MM.1S (cell line): ENCODE data around the gene AGAP1.

ENCODE experiments used
- DNase-seq: peaks from one replicate; pipeline ENCODE4 v3.0.0-alpha.2; 2015
- H2AFZ ChIP-seq: fragments of 300-600 bp; sonication (generic); 2 replicates; pipeline ENCODE4 v1.6.0; 2016; ENCODE audit warnings: antibody characterized with exemption, low read length
- H3F3A ChIP-seq: fragments of 300-600 bp; sonication (generic); 2 replicates; pipeline ENCODE4 v1.6.1; 2016; ENCODE audit warnings: mild to moderate bottlenecking, antibody characterized with exemption, low read length, moderate library complexity, mixed read lengths; ENCODE audit not compliant: insufficient read depth
- H3K27ac ChIP-seq: fragments of 300-600 bp; sonication (generic); 2 replicates; pipeline ENCODE4 v1.5.1; 2016; ENCODE audit warnings: mild to moderate bottlenecking, low read length
- H3K27me3 ChIP-seq: fragments of 300-600 bp; sonication (generic); replicated peaks from 2 replicates; pipeline ENCODE4 v1.6.0; 2016; ENCODE audit warnings: low read length; ENCODE audit not compliant: insufficient read depth
- H3K36me3 ChIP-seq: fragments of 300-600 bp; sonication (generic); replicated peaks from 2 replicates; pipeline ENCODE4 v1.6.1; 2016; ENCODE audit warnings: mild to moderate bottlenecking, low read length, mixed read lengths; ENCODE audit not compliant: insufficient read depth
- H3K4me1 ChIP-seq: fragments of 300-600 bp; sonication (generic); 2 replicates; pipeline ENCODE4 v1.6.1; 2016; ENCODE audit warnings: low read length, mixed read lengths
- H3K4me2 ChIP-seq: fragments of 300-600 bp; sonication (generic); 2 replicates; pipeline ENCODE4 v1.6.0; 2016; ENCODE audit warnings: low read depth, low read length
- H3K4me3 ChIP-seq: fragments of 300-600 bp; sonication (generic); 2 replicates; pipeline ENCODE4 v1.5.1; 2016; ENCODE audit warnings: low read length, mixed read lengths
- H3K79me2 ChIP-seq: fragments of 300-600 bp; sonication (generic); 2 replicates; pipeline ENCODE4 v1.6.1; 2016; ENCODE audit warnings: mixed run types, low read length, mixed read lengths
- H3K9ac ChIP-seq: fragments of 300-600 bp; sonication (generic); 2 replicates; pipeline ENCODE4 v1.6.1; 2016; ENCODE audit warnings: low read length, mixed read lengths
- H3K9me2 ChIP-seq: fragments of 300-600 bp; sonication (generic); replicated peaks from 2 replicates; pipeline ENCODE4 v1.6.1; 2016; ENCODE audit warnings: mild to moderate bottlenecking, low read length, mixed read lengths; ENCODE audit not compliant: insufficient read depth
- H3K9me3 ChIP-seq: fragments of 300-600 bp; sonication (generic); replicated peaks from 2 replicates; pipeline ENCODE4 v1.6.1; 2016; ENCODE audit warnings: mild to moderate bottlenecking, low read length, mixed read lengths; ENCODE audit not compliant: insufficient read depth
- H4K20me1 ChIP-seq: fragments of 300-600 bp; sonication (generic); 2 replicates; pipeline ENCODE4 v1.6.1; 2016; ENCODE audit warnings: mild to moderate bottlenecking, low read length, moderate library complexity, mixed read lengths; ENCODE audit not compliant: insufficient read depth
- CTCF ChIP-seq: fragments of 300-600 bp; sonication (generic); IDR thresholded peaks from 2 replicates; pipeline ENCODE4 v1.5.1; 2016; ENCODE audit warnings: antibody characterized with exemption, low read length, mixed read lengths
- EZH2 ChIP-seq: fragments of 300-600 bp; sonication (generic); optimal IDR thresholded peaks from 2 replicates; pipeline ENCODE3; 2017; ENCODE audit warnings: low read depth, mild to moderate bottlenecking, antibody characterized with exemption, low read length, mixed read lengths
- EZH2phosphoT487 ChIP-seq: fragments of 300-600 bp; sonication (generic); IDR thresholded peaks from 2 replicates; pipeline ENCODE4 v1.6.1; 2018; ENCODE audit warnings: antibody characterized with exemption, low read length

AGAP1 gene

GRCh38 chr2:235532307-235532706 lies 38.5 kb downstream of the AGAP1 start:
- Histone ChIP-seq H3K4me2 (no peak overlapping the region), H3K79me2 (peaks cover 95% of the 10 kb centered on the region), H4K20me1 (0 out of 2 replicates have a peak, but pooled peaks cover 4% of the 10 kb centered on the region), H3K36me3 (no peaks in the 10 kb centered on the region), H3K9me3 (no peaks in the 10 kb centered on the region), H3K4me1 (no peaks in the 10 kb centered on the region), H3K27ac (no peak overlapping the region), H3K27me3 (no peaks in the 10 kb centered on the region), H3K4me3 (no peak overlapping the region), H3K9ac (no peak overlapping the region), H2AFZ (no peak overlapping the region), H3F3A (no peaks in the 10 kb centered on the region), H3K9me2 (no peaks in the 10 kb centered on the region)
- DNase-seq, result no peak
- TF ChIP-seq CTCF, result no peak
- TF ChIP-seq EZH2phosphoT487, result no peak
- TF ChIP-seq EZH2, result no peak

DNA sequence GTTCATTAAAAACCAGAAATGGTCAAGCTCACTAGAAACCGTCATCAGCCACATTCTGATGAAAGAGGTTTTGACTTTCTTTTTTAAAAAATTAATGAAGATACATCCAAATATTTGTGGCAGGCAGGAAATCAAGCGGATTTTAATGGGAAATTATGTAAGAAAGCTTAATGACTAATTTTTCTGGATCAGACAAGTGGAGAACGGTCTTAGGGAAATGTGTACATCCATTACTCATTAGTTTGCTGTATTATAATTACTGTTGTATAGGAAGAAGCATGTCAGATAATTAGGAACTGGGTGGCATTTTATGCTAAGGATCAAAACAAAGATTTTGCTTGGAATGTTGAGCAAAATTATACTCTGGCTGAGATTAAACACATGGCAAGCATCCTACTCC lies 39.4 kb downstream of the AGAP1 start:
- no peak for TF ChIP-seq EZH2phosphoT487
- no peak for TF ChIP-seq EZH2
- no peak for TF ChIP-seq CTCF
- Histone ChIP-seq H3K9me3 (no peaks in the 10 kb centered on the region), H3K9ac (no peak overlapping the region), H4K20me1 (0 out of 2 replicates have a peak, but pooled peaks cover 4% of the 10 kb centered on the region), H2AFZ (no peak overlapping the region), H3K4me2 (no peak overlapping the region), H3K36me3 (no peaks in the 10 kb centered on the region), H3K27ac (no peak overlapping the region), H3K9me2 (no peaks in the 10 kb centered on the region), H3K27me3 (no peaks in the 10 kb centered on the region), H3K4me1 (no peaks in the 10 kb centered on the region), H3F3A (no peaks in the 10 kb centered on the region), H3K4me3 (no peak overlapping the region), H3K79me2 (peaks cover 96% of the 10 kb centered on the region)
- no peak for DNase-seq

DNA sequence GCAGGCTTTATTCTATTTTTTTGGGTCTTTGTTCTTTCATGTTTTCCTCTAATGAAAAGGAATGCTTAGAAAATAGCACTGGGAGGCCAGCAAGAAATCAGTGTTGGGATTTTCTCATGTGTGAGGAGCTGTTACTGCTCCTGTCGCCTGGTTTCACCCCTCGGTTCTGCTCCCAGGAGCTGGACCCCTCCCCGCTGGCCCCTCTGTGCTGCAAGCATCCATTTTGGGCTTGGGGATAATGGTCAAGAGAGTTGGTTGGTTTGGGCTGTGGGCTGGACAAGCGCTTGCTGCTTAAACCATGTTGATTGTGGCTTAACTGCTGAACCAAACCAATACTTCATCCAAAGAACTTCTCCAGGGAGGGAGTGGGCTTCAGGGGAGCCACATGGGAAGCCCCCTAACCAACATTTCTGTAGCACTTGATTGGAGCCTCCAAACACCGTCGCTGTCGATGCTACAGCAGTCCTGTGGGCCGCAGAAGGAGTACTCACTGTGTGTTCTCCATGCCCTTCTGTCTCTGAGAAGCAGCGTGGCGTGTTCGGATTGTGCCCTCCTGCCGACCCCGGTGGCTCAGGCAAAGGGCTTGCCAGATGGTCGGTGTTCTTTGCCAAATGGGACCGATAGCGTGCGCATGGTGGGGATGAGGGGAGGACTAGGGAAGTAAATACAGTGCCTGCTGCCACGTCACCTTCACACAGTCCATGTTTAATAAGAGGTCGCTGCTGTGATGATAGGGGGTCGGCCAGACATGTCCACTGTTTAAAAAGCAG lies 40.0 kb downstream of the AGAP1 start:
- H3F3A ChIP-seq, result no peaks in the 10 kb centered on the region
- DNase-seq, result no peak
- H3K27me3 ChIP-seq, result no peaks in the 10 kb centered on the region
- no peak overlapping the region for H3K9ac ChIP-seq
- H3K9me2 ChIP-seq, result no peaks in the 10 kb centered on the region
- H3K36me3 ChIP-seq, result no peaks in the 10 kb centered on the region
- H3K4me2 ChIP-seq, result no peak overlapping the region
- H3K4me3 ChIP-seq, result no peak overlapping the region
- no peak overlapping the region for H2AFZ ChIP-seq
- TF ChIP-seq CTCF (no peak), EZH2 (no peak), EZH2phosphoT487 (no peak)
- H3K79me2 ChIP-seq, result peaks cover 96% of the 10 kb centered on the region
- H3K9me3 ChIP-seq, result no peaks in the 10 kb centered on the region
- H3K27ac ChIP-seq, result no peak overlapping the region
- H4K20me1 ChIP-seq, result 0 out of 2 replicates have a peak, but pooled peaks cover 4% of the 10 kb centered on the region
- no peaks in the 10 kb centered on the region for H3K4me1 ChIP-seq
